Fibroblast of villous mesenchyme (primary cell): ENCODE measurements around the gene BASP1. TPM values are rescaled to one million over a fixed set of nuclear protein-coding genes. Genes with fewer than 3 reads are reported as not detected.

Experiments used
- DNase-seq: peaks from one replicate; pipeline ENCODE4 v3.0.0-alpha.2; 2010; ENCODE audit warnings: low read depth
- H3K4me3 ChIP-seq: 2 replicates; pipeline ENCODE4 v1.5.1; 2011; ENCODE audit warnings: low read depth, mild to moderate bottlenecking, low read length
- CTCF ChIP-seq: IDR thresholded peaks from 2 replicates; pipeline ENCODE4 v1.5.1; 2012; ENCODE audit warnings: low read depth, mild to moderate bottlenecking, low read length; ENCODE audit not compliant: insufficient read depth
- total RNA-seq: library from RNA; depleted of rRNA; stranded (reverse); fragments of >200 nt; gene quantifications from 2 replicates; pipeline ENCODE4 v1.2.3, GENCODE V29; 2012

BASP1 gene
- total RNA-seq, 1 donor, result 126 TPM

GRCh38 chr5:17233488-17233887, 16.1 kb downstream of the BASP1 start:
- TF ChIP-seq CTCF, result no peak
- H3K4me3 ChIP-seq, result no peak overlapping the region
- DNase-seq, result no peak

DNA sequence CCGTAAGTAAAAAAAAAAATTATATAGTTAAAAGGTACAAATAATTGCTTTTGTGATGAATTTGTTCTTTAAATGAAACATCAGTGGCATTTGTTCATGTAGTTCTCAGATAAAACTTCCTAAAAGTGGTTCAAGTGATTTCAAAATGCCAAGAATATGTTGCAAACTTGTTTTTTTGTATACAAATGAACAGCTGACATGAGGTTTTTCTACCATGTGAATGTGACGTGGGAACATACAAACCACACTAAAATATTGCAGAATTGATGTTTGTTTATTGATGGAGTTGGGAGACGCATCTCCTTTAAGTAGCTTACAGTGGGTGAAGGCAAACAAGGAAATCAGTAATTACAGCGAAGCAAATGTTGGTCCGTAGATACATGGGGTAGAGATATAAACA, 16.9 kb downstream of the BASP1 start:
- no peak for TF ChIP-seq CTCF
- peak; percentile 51 for DNase-seq
- H3K4me3 ChIP-seq, result no peak overlapping the region

- no peak overlapping the region for H3K4me3 ChIP-seq
- DNase-seq, result peak; percentile 51
- no peak for TF ChIP-seq CTCF
Measured at GRCh38 chr5:17235731-17236330, 18.4 kb downstream of the BASP1 start.

- no peak overlapping the region for H3K4me3 ChIP-seq
- DNase-seq, result peak; percentile 44
- TF ChIP-seq CTCF, result no peak
Measured at GRCh38 chr5:17238521-17239041, 21.1 kb downstream of the BASP1 start.

- no peak for DNase-seq
- TF ChIP-seq CTCF, result no peak
- no peak overlapping the region for H3K4me3 ChIP-seq
Measured at GRCh38 chr5:17239953-17240352, 22.5 kb downstream of the BASP1 start.

DNA sequence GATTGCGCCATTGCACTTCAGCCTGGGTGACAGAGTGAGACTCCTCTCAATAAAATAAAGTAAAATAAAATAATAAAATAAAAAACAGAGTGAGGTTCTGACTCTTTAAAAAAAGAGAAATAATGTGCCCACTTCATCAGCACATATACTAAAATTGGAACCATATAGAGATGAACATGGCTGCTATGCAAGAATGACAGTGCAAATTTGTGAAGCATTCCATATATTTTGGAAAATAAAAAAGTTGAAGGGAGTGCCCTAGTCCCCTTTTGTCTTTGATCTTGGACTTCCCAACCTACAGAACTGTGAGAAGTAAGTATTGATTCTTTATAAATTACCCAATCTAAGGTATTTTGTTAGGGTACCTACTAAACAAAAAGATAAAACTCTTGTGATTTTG, 23.1 kb downstream of the BASP1 start:
- DNase-seq, result no peak
- no peak overlapping the region for H3K4me3 ChIP-seq
- no peak for TF ChIP-seq CTCF

DNA sequence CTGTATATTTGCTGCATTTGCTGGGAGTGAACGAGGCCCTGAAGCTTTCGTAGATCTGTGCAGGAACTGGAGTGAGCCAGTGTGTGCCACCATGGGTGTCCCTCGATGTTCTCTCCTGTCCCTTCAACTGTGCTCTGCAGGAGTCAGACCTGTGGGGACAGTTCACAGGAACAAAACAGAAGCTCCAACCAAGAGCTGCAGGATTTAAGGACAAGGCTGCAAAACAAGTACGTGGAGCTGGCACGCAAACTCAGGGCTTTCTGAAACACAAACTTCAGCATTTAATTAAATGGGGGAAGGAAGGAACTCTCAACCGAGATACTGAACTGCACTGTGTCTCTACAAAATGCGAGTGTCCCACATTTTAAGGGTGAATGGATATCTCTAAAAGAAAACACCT, 24.2 kb downstream of the BASP1 start:
- no peak for TF ChIP-seq CTCF
- no peak for DNase-seq
- no peak overlapping the region for H3K4me3 ChIP-seq
